ENCODE data around the gene OLIG1. TPM values are rescaled to one million over a fixed set of nuclear protein-coding genes. Genes with fewer than 3 reads are reported as not detected.

OLIG1 gene
- total and polyA plus RNA-seq, 2 of the 8 experiments (the other 6 are each of a cell fraction or from before 2014, with no cell fraction given): 0.65 to 1.2 TPM

GRCh38 chr21:33051925-33052324 is 18.0 kb upstream of the OLIG1 start (continued):
- no peak for TF ChIP-seq E2F6 (IDR thresholded peaks at IDR 0.05)
- no peak for TF ChIP-seq RNF2 (IDR thresholded peaks at IDR 0.05; ENCODE audit: borderline replicate concordance, low read depth, low read length, missing control alignments, poor library complexity, severe bottlenecking)
- TF ChIP-seq RBBP5 (IDR thresholded peaks at IDR 0.05; ENCODE audit: borderline replicate concordance, low read depth, low read length): no peak
- TF ChIP-seq SUZ12 (IDR thresholded peaks at IDR 0.05; ENCODE audit: low read length): no peak
- TF ChIP-seq CBX5 (IDR thresholded peaks at IDR 0.05; ENCODE audit: low read depth, low read length): no peak
- no peak for TF ChIP-seq GTF2F1 (IDR thresholded peaks at IDR 0.05; ENCODE audit: borderline replicate concordance, low read depth, low read length)

All from H1 (cell line).